Lower leg skin (tissue), 4 donors: ENCODE measurements around the gene RNASEH2B. TPM values are rescaled to one million over a fixed set of nuclear protein-coding genes. Genes with fewer than 3 reads are reported as not detected.

Experiments used
- DNase-seq, 2 donors: peaks; one replicate each; pipeline ENCODE4 v3.0.0-alpha.2; 2019; ENCODE audit warnings: low spot score in 2 of 2
- H3K4me3 ChIP-seq: fragments of 200-600 bp; sonication (generic); 2 replicates; pipeline ENCODE4 v1.5.1; 2017; ENCODE audit warnings: mild to moderate bottlenecking, low read depth; ENCODE audit not compliant: poor library complexity, severe bottlenecking
- CTCF ChIP-seq, 3 donors: fragments of 450-650 bp; IDR thresholded peaks; one replicate each; pipeline ENCODE4 v1.5.1; 2016; ENCODE audit warnings: antibody characterized with exemption in 3 of 3, mild to moderate bottlenecking in 3 of 3, moderate library complexity in 2 of 3
- POLR2A ChIP-seq, 2 donors: fragments of 450-650 bp; IDR thresholded peaks; one replicate each; pipeline ENCODE4 v1.6.1; 2016 to 2017; ENCODE audit warnings: antibody characterized with exemption in 2 of 2, mild to moderate bottlenecking in 1 of 2, moderate library complexity in 1 of 2
- WGBS, 2 donors: methylation state at CpG; one replicate each; pipeline ENCODE4 v1.1.5; 2018; 5-methylcytosine and 5-hydroxymethylcytosine counted together
- intact Hi-C: fragments of 100-400 bp; cut with DNase I; formaldehyde crosslinking; loops from one replicate; pipeline ENCODE4 v1.15.0; 2023; ENCODE audit warnings: low total_unique reads
- total RNA-seq, 4 donors: library from RNA; depleted of rRNA; stranded (reverse); fragments of >200 nt; gene quantifications; one replicate each; pipeline ENCODE4 v1.1.0, GENCODE V29; 2016

The RNASEH2B gene
- total RNA-seq: 10 to 100 TPM; 22.8 to 47.9 (median 25.1) TPM

GRCh38 chr13:50909605-50910484 lies at the start of gene RNASEH2B:
Gene RNASEH2B, plus strand, starts transcription at chr13:50909791. Its CDS starts 286 bp downstream, at chr13:50910077.
- TF ChIP-seq POLR2A (IDR thresholded peaks at IDR 0.05) (no peak), CTCF (IDR thresholded peaks at IDR 0.05) (no peak)
- DNase-seq: peak; percentile 35 to 93
- peak within 1 kb of the TSS; percentile 84 for H3K4me3 ChIP-seq
- intact Hi-C loops: loop anchor here (10.0 kb wide), 1 partner anchor 935 kb away; no protein-coding TSS in a partner anchor
- WGBS, 2 donors: 0 to 1% methylated on average over 11 to 61 of the region's 107 CpGs

GRCh38 chr13:50864492-50864891 lies 45.1 kb upstream of the RNASEH2B start:
- intact Hi-C loops: no loop called here
- no peak for DNase-seq
- 78 to 79% methylated on average over 1 of the region's 1 CpG for WGBS, 2 donors

GRCh38 chr13:50866817-50867636 lies 42.6 kb upstream of the RNASEH2B start:
- DNase-seq: no peak
- 63 to 65% methylated on average over 2 of the region's 2 CpGs for WGBS, 2 donors
- intact Hi-C loops: no loop called here
- H3K4me3 ChIP-seq: no peak overlapping the region
- TF ChIP-seq CTCF (IDR thresholded peaks at IDR 0.05) (no peak), POLR2A (IDR thresholded peaks at IDR 0.05) (no peak)

More at GRCh38 chr13:50864492-50864891, 45.1 kb upstream of the RNASEH2B start:
- no peak for TF ChIP-seq CTCF (IDR thresholded peaks at IDR 0.05)
- no peak overlapping the region for H3K4me3 ChIP-seq

GRCh38 chr13:50867637-50867945 lies 42.0 kb upstream of the RNASEH2B start:
- 60 to 62% methylated on average over 3 of the region's 3 CpGs for WGBS, 2 donors
- intact Hi-C loops: no loop called here
- H3K4me3 ChIP-seq: no peak overlapping the region

GRCh38 chr13:50871405-50871804 lies 38.2 kb upstream of the RNASEH2B start:
- intact Hi-C loops: no loop called here
- no peak overlapping the region for H3K4me3 ChIP-seq
- TF ChIP-seq CTCF (IDR thresholded peaks at IDR 0.05): no peak
- no peak for TF ChIP-seq POLR2A (IDR thresholded peaks at IDR 0.05)
- no peak for DNase-seq
- 92 to 97% methylated on average over 1 of the region's 1 CpG for WGBS, 2 donors

More at GRCh38 chr13:50867637-50867945, 42.0 kb upstream of the RNASEH2B start:
- TF ChIP-seq POLR2A (IDR thresholded peaks at IDR 0.05) (no peak), CTCF (IDR thresholded peaks at IDR 0.05) (no peak)
- no peak for DNase-seq
